ENCODE measurements around the gene MGAT5. TPM values are rescaled to one million over a fixed set of nuclear protein-coding genes. Genes with fewer than 3 reads are reported as not detected.

Gene MGAT5
- total RNA-seq, 1 donor from 2014 or later, result 30.0 TPM

DNA sequence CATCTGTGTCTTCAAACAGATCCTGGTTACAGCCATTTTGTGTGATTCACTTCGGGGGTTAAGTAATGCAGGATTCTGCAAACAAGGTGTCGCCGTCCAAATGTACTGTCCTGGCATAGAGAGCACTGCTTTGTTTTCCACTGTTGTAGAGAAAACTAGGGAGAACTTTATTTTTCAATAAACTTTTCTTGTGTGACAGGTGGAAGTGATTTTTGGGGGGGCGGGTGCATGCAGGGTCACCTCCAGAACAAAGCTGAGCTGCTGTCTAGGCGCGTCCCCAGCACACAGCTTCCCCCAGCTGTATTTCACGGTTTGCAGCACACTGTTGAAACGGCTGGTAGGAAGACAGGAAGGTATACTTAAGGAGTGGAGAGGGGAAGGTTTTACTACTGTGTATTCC lies 200.6 kb downstream of the MGAT5 start:
- H3K4me1 Mint-ChIP-seq (ENCODE audit: low read depth), result no peaks in the 10 kb centered on the region
- TF ChIP-seq, protein P1, sequence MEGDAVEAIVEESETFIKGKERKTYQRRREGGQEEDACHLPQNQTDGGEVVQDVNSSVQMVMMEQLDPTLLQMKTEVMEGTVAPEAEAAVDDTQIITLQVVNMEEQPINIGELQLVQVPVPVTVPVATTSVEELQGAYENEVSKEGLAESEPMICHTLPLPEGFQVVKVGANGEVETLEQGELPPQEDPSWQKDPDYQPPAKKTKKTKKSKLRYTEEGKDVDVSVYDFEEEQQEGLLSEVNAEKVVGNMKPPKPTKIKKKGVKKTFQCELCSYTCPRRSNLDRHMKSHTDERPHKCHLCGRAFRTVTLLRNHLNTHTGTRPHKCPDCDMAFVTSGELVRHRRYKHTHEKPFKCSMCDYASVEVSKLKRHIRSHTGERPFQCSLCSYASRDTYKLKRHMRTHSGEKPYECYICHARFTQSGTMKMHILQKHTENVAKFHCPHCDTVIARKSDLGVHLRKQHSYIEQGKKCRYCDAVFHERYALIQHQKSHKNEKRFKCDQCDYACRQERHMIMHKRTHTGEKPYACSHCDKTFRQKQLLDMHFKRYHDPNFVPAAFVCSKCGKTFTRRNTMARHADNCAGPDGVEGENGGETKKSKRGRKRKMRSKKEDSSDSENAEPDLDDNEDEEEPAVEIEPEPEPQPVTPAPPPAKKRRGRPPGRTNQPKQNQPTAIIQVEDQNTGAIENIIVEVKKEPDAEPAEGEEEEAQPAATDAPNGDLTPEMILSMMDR (IDR thresholded peaks at IDR 0.05), result no peak
- no peaks in the 10 kb centered on the region for H3K27me3 Mint-ChIP-seq (ENCODE audit: low read depth)
- H3K9me3 Mint-ChIP-seq (ENCODE audit: low read depth), result no peaks in the 10 kb centered on the region
- H3K4me3 Mint-ChIP-seq (ENCODE audit: unreplicated experiment), result no peak overlapping the region
- no peaks in the 10 kb centered on the region for H3K36me3 Mint-ChIP-seq (ENCODE audit: low read depth)
- no peak for DNase-seq (ENCODE audit: low spot score)
- H3K27ac Mint-ChIP-seq (ENCODE audit: unreplicated experiment), result no peak overlapping the region

- Mint-ChIP-seq H3K4me1 (ENCODE audit: low read depth) (no peaks in the 10 kb centered on the region), H3K9me3 (ENCODE audit: low read depth) (no peaks in the 10 kb centered on the region), H3K27ac (ENCODE audit: unreplicated experiment) (no peak overlapping the region), H3K27me3 (ENCODE audit: low read depth) (no peaks in the 10 kb centered on the region), H3K36me3 (ENCODE audit: low read depth) (no peaks in the 10 kb centered on the region), H3K4me3 (ENCODE audit: unreplicated experiment) (no peak overlapping the region)
- TF ChIP-seq, protein P1 (IDR thresholded peaks at IDR 0.05), result no peak
- DNase-seq (ENCODE audit: low spot score), result no peak
Observed at GRCh38 chr2:134454931-134455330, 201.1 kb downstream of the MGAT5 start.

- DNase-seq (ENCODE audit: low spot score), result no peak
- TF ChIP-seq, protein P1 (IDR thresholded peaks at IDR 0.05), result no peak
- Mint-ChIP-seq H3K9me3 (ENCODE audit: low read depth) (no peaks in the 10 kb centered on the region), H3K4me1 (ENCODE audit: low read depth) (no peaks in the 10 kb centered on the region), H3K4me3 (ENCODE audit: unreplicated experiment) (no peak overlapping the region), H3K36me3 (ENCODE audit: low read depth) (no peaks in the 10 kb centered on the region), H3K27me3 (ENCODE audit: low read depth) (no peaks in the 10 kb centered on the region), H3K27ac (ENCODE audit: unreplicated experiment) (no peak overlapping the region)
Observed at GRCh38 chr2:134455426-134455825, 201.6 kb downstream of the MGAT5 start.

DNA sequence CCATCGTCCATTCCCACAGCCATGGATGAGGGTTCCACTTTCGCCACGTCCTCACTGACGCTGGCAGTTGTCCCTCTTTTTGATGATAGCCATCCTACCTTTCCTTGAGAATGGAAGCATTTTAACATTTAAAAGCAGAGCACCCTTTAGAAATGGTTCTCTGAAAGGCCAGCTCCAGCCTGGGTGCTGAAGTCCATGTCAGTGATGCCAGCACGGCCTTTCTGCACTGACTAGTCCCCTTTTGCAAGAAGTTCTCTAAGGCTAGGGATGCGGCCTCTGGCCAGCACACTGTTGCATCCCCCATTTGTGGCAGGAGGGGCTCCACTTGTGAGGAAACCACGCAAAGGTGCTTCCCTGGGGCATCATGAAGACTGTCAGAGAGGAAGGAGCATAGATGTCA lies 203.5 kb downstream of the MGAT5 start:
- H3K9me3 Mint-ChIP-seq (ENCODE audit: low read depth), result no peaks in the 10 kb centered on the region
- DNase-seq (ENCODE audit: low spot score), result no peak
- H3K4me1 Mint-ChIP-seq (ENCODE audit: low read depth), result no peaks in the 10 kb centered on the region
- H3K27ac Mint-ChIP-seq (ENCODE audit: unreplicated experiment), result no peak overlapping the region
- no peaks in the 10 kb centered on the region for H3K36me3 Mint-ChIP-seq (ENCODE audit: low read depth)
- H3K4me3 Mint-ChIP-seq (ENCODE audit: unreplicated experiment), result no peak overlapping the region
- TF ChIP-seq, protein P1 (IDR thresholded peaks at IDR 0.05), result no peak
- no peaks in the 10 kb centered on the region for H3K27me3 Mint-ChIP-seq (ENCODE audit: low read depth)

DNA sequence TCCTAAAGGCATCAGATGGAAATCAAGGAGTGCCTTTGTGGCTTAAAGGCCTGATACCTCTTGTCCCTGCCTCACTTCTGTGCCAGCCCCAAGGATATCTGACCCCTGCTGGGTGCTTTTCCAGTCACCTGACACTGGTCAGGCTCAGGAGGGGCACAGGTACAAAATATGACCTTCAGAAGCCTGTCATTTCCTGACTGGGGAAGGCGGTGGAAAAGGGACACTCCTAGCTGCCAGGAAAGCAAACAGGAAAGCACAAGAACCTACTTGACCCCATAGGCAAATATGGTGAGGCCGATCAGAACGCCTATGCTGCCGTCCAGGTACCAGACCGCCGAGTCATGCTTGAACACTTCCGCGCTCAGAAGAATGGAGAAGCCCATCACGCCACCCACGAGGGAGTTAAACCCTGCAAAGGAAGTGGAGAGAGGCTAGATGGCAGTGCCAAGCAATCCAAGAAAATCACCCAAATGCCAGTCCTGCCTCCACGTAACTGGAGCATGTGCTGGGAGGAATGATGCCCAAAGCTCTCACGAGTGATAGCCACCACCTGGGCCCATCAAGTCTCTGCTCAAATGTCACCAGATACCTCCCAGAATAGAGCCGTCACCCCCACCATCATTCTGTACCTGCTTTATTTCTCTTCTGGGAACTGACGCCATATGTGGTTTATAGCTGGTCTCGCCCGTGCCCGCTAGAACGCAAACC lies 204.0 kb downstream of the MGAT5 start:
- TF ChIP-seq, protein P1 (IDR thresholded peaks at IDR 0.05), result no peak
- no peaks in the 10 kb centered on the region for H3K27me3 Mint-ChIP-seq (ENCODE audit: low read depth)
- DNase-seq (ENCODE audit: low spot score), result no peak
- H3K27ac Mint-ChIP-seq (ENCODE audit: unreplicated experiment), result no peak overlapping the region
- no peaks in the 10 kb centered on the region for H3K9me3 Mint-ChIP-seq (ENCODE audit: low read depth)
- H3K36me3 Mint-ChIP-seq (ENCODE audit: low read depth), result no peaks in the 10 kb centered on the region
- no peaks in the 10 kb centered on the region for H3K4me1 Mint-ChIP-seq (ENCODE audit: low read depth)
- H3K4me3 Mint-ChIP-seq (ENCODE audit: unreplicated experiment), result no peak overlapping the region

All from chondrocyte (in vitro differentiated cells).